Kidney glomerular epithelial cell (primary cell): Measurements from ENCODE around the gene GEMIN2.
"Not testable (repeated sequence)": the region's sequence is repeated elsewhere in the genome, so short reads cannot be mapped to it uniquely, and the experiment has no call there.

Experiments
- DNase-seq: peaks from one replicate; lab custom pipeline; 2025; lab: John Stamatoyannopoulos, UW

Gene GEMIN2

GRCh38 chr14:39176263-39177167, 62.4 kb downstream of the GEMIN2 start:
- no peak for DNase-seq

GRCh38 chr14:39177168-39177545, 63.0 kb downstream of the GEMIN2 start:
- DNase-seq = no peak

- no peak for DNase-seq
Measured at GRCh38 chr14:39179042-39179441, 64.9 kb downstream of the GEMIN2 start.

- DNase-seq = no peak
Measured at GRCh38 chr14:39180553-39180952, 66.4 kb downstream of the GEMIN2 start.

GRCh38 chr14:39181026-39181692, 67.0 kb downstream of the GEMIN2 start:
- no peak for DNase-seq

GRCh38 chr14:39181693-39182047, 67.5 kb downstream of the GEMIN2 start:
- no peak for DNase-seq

GRCh38 chr14:39182770-39183684, 68.9 kb downstream of the GEMIN2 start:
- no peak for DNase-seq

GRCh38 chr14:39183685-39184003, 69.5 kb downstream of the GEMIN2 start:
- DNase-seq = not testable (repeated sequence)

GRCh38 chr14:39184628-39185255, 70.6 kb downstream of the GEMIN2 start:
- DNase-seq = no peak

GRCh38 chr14:39185256-39186049, 71.3 kb downstream of the GEMIN2 start:
- no peak for DNase-seq
